Lower leg skin (tissue), 4 donors: ENCODE results near the gene C1QTNF5. TPM values are rescaled to one million over a fixed set of nuclear protein-coding genes. Genes with fewer than 3 reads are reported as not detected.
A peak's percentile ranks its signal among the peaks of the same experiment; 100 is the strongest.

Experiments used
- DNase-seq, 2 donors: peaks; one replicate each; pipeline ENCODE4 v3.0.0-alpha.2; 2019; ENCODE audit warnings: low spot score in 2 of 2
- H3K4me3 ChIP-seq: fragments of 200-600 bp; sonication (generic); 2 replicates; pipeline ENCODE4 v1.5.1; 2017; ENCODE audit warnings: mild to moderate bottlenecking, low read depth; ENCODE audit not compliant: poor library complexity, severe bottlenecking
- CTCF ChIP-seq, 3 donors: fragments of 450-650 bp; IDR thresholded peaks; one replicate each; pipeline ENCODE4 v1.5.1; 2016; ENCODE audit warnings: antibody characterized with exemption in 3 of 3, mild to moderate bottlenecking in 3 of 3, moderate library complexity in 2 of 3
- POLR2A ChIP-seq, 2 donors: fragments of 450-650 bp; IDR thresholded peaks; one replicate each; pipeline ENCODE4 v1.6.1; 2016 to 2017; ENCODE audit warnings: antibody characterized with exemption in 2 of 2, mild to moderate bottlenecking in 1 of 2, moderate library complexity in 1 of 2
- WGBS, 2 donors: methylation state at CpG; one replicate each; pipeline ENCODE4 v1.1.5; 2018; 5-methylcytosine and 5-hydroxymethylcytosine counted together
- intact Hi-C: fragments of 100-400 bp; cut with DNase I; formaldehyde crosslinking; loops from one replicate; pipeline ENCODE4 v1.15.0; 2023; ENCODE audit warnings: low total_unique reads
- total RNA-seq, 4 donors: library from RNA; depleted of rRNA; stranded (reverse); fragments of >200 nt; gene quantifications; one replicate each; pipeline ENCODE4 v1.1.0, GENCODE V29; 2016

C1QTNF5 gene
- total RNA-seq, 4 donors from 2014 or later, result 4.2 to 14.3 (median 8.6) TPM

DNA sequence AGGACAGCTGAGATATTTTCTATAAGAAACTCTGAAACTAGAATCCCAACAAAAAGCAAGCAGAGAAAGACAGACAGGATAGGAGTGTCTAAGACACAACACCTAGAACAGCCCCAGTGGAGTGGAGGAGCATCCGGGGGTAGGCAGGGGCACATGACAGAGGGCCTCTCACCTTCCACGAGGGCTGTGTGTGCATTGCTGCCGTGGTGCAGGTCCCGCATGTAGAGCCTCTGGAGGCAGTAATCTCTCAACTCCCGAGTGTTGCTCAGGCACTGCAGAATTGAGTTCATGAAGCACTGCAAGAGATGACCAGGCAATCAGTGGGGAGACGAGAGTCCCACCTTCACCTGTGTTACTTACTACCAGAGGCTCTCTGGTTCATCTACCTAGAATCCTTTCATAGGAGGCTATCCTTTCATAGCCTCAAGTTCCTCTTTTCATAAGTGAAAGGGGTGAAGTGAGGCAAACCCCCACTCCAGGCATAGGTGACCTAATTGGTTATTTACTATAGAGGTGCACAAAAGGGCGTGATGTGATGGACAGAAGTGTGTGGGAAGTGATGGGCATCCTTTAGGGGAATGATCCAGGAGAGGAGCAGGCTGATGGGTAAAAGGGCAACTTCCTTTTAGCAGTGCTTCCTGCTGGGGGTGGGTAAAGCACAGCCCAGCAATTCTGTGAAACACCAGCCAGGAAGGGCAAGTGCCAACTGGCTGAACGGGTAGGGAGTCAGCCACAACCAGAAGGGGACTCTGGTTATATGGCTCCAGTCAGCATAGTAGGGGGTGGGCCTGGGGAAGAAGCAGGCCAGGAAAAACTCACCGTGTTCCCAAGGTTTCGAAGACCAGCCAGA, 18.9 kb upstream of the C1QTNF5 start:
- DNase-seq, result no peak
- no peak overlapping the region for H3K4me3 ChIP-seq
- 85 to 87% methylated on average over 10 of the region's 10 CpGs for WGBS, 2 donors
- TF ChIP-seq CTCF (IDR thresholded peaks at IDR 0.05) (no peak), POLR2A (IDR thresholded peaks at IDR 0.05) (no peak)
- intact Hi-C loops, result loop anchor here (5.0 kb wide), 1 partner anchor 113 kb away; no protein-coding TSS in a partner anchor

- intact Hi-C loops, result loop anchor here (5.0 kb wide), 1 partner anchor 115 kb away; no protein-coding TSS in a partner anchor
- TF ChIP-seq POLR2A (IDR thresholded peaks at IDR 0.05) (no peak), CTCF (IDR thresholded peaks at IDR 0.05) (no peak)
- no peak overlapping the region for H3K4me3 ChIP-seq
- WGBS, 2 donors, result 53 to 55% methylated on average over 9 to 10 of the region's 13 CpGs
- DNase-seq, result no peak
Measured at GRCh38 chr11:119357074-119357473, 16.4 kb upstream of the C1QTNF5 start.

DNA sequence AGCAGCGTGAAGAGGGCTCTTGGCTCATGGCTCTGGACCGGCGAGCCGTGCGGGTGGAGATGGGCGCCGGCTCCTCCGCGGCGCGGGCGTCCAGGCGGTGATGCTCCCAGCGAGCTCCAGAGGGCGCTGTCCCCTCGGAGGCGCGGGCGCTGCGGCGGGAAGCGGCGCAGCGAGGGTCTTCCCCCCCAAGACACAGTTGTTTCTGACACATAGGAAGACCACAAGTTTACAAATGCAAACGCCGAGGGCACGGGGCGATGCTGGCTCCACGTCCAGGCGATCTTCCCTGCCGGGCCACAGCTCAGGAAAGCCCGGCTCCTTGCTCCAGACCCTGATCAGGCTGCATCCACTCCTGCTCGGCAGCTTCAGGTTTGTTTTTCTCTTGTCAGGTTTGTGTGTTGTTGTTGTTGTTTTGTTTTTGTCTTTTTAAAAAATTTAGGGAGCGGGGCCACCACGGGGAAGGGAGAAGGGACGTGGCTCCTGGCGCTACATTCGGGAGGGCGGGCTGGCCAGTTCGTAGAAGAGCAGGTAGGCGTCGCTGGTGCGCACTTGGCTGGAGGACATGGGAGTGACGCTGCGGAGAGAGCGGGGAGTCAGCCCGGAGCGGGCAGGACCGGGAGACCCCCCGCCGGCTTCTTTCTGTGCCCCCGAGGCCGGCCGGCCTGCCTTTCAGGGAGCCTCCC, 15.8 kb upstream of the C1QTNF5 start:
- peak in 1 of 3 donors; percentile 32 for TF ChIP-seq CTCF (IDR thresholded peaks at IDR 0.05)
- no peak for TF ChIP-seq POLR2A (IDR thresholded peaks at IDR 0.05)
- 3 to 4% methylated on average over 47 to 54 of the region's 54 CpGs for WGBS, 2 donors
- peak; percentile 70 to 96 for DNase-seq
- H3K4me3 ChIP-seq, result no peak overlapping the region
- intact Hi-C loops, result loop anchor here (5.0 kb wide), 1 partner anchor 116 kb away; no protein-coding TSS in a partner anchor

- intact Hi-C loops, result loop anchor here (5.0 kb wide), 1 partner anchor 117 kb away; no protein-coding TSS in a partner anchor
- TF ChIP-seq POLR2A (IDR thresholded peaks at IDR 0.05) (no peak), CTCF (IDR thresholded peaks at IDR 0.05) (no peak)
- DNase-seq, result no peak
- no peak overlapping the region for H3K4me3 ChIP-seq
- WGBS, 2 donors, result 67 to 73% methylated on average over 9 of the region's 9 CpGs
Measured at GRCh38 chr11:119355091-119355843, 14.6 kb upstream of the C1QTNF5 start.

GRCh38 chr11:119352857-119353260, 12.2 kb upstream of the C1QTNF5 start:
- H3K4me3 ChIP-seq, result no peak overlapping the region
- TF ChIP-seq CTCF (IDR thresholded peaks at IDR 0.05) (no peak), POLR2A (IDR thresholded peaks at IDR 0.05) (no peak)
- DNase-seq, result no peak
- 19 to 35% methylated on average over 4 of the region's 4 CpGs for WGBS, 2 donors
- intact Hi-C loops, result no loop called here
